HUES48 (cell line): Measurements from ENCODE around the gene PGK2.

Experiments used
- H3K27ac ChIP-seq: one replicate; pipeline ENCODE4 v1.7.0; 2013; ENCODE audit warnings: low read depth, low read length, inconsistent platforms
- H3K27me3 ChIP-seq: 2 replicates; pipeline ENCODE4 v1.6.1; 2013; ENCODE audit warnings: mild to moderate bottlenecking, low read length; ENCODE audit not compliant: control insufficient read depth, insufficient read depth
- H3K36me3 ChIP-seq: 2 replicates; pipeline ENCODE4 v1.6.1; 2013; ENCODE audit warnings: low read length; ENCODE audit not compliant: control insufficient read depth, insufficient read depth
- H3K4me1 ChIP-seq: 2 replicates; pipeline ENCODE4 v1.6.1; 2013; ENCODE audit warnings: mild to moderate bottlenecking, low read length; ENCODE audit not compliant: control insufficient read depth, insufficient read depth
- H3K4me3 ChIP-seq: 2 replicates; pipeline ENCODE4 v1.5.1; 2013; ENCODE audit warnings: mild to moderate bottlenecking, low read depth, low read length
- H3K9ac ChIP-seq: 2 replicates; pipeline ENCODE4 v1.6.1; 2013; ENCODE audit warnings: mild to moderate bottlenecking, low read depth, low read length, moderate library complexity
- H3K9me3 ChIP-seq: 2 replicates; pipeline ENCODE4 v1.6.1; 2013; ENCODE audit warnings: low read length; ENCODE audit not compliant: control insufficient read depth, insufficient read depth

Gene PGK2

DNA sequence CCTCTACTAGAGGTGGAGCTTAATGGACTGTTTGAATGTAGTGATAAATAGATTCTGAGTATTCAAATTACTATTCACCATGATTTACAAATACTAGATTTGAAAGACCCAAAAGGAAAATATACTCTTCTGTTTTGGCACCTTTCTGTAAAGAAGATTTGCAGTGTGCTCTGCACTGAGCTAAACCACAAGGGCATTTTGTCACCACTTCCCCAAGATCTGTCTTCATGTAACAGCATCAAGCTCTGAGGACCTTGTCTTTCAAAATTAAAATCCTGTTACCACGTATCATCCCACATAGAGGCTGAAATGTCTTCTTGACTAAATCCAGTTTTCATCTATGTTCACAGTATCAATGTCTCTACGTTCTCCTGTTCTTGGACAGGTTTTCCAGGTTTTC is 3.3 kb upstream of the PGK2 start:
- Histone ChIP-seq H3K36me3 (no peaks in the 10 kb centered on the region), H3K27me3 (no peaks in the 10 kb centered on the region), H3K4me1 (peaks cover 7% of the 10 kb centered on the region; the same call in 1 of the 2 replicates), H3K9me3 (no peaks in the 10 kb centered on the region), H3K27ac (no peak overlapping the region), H3K9ac (no peak overlapping the region), H3K4me3 (no peak overlapping the region)

DNA sequence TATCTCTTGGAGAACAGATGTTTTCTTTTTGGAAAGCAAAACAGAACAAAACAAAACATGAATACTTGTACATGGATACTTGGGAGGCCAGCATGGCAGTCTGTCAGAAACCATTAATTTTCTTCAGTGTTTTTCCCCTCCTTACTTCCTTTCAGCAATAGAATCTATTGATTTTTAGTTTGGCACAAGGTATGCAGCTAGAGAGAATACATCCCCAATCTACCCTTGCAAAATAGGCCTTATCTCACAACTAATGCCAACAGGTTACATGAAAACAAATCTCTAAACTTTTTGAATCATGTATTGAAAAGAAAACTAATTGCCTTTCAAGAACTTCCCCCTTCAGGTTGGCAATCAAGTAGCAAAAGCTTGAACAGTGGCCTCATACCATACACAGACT is 2.8 kb downstream of the PGK2 start:
- H3K27ac ChIP-seq: no peak overlapping the region
- no peaks in the 10 kb centered on the region for H3K9me3 ChIP-seq
- H3K27me3 ChIP-seq: no peaks in the 10 kb centered on the region
- H3K9ac ChIP-seq: no peak overlapping the region
- H3K4me3 ChIP-seq: no peak overlapping the region
- H3K36me3 ChIP-seq: no peaks in the 10 kb centered on the region
- peaks cover 7% of the 10 kb centered on the region; the same call in 1 of the 2 replicates for H3K4me1 ChIP-seq

- no peak overlapping the region for H3K9ac ChIP-seq
- H3K4me1 ChIP-seq: peaks cover 5% of the 10 kb centered on the region; the same call in 1 of the 2 replicates
- no peak overlapping the region for H3K27ac ChIP-seq
- H3K4me3 ChIP-seq: no peak overlapping the region
- H3K27me3 ChIP-seq: no peaks in the 10 kb centered on the region
- no peaks in the 10 kb centered on the region for H3K9me3 ChIP-seq
- H3K36me3 ChIP-seq: no peaks in the 10 kb centered on the region
Observed at GRCh38 chr6:49782725-49783124, 4.4 kb downstream of the PGK2 start.

- Histone ChIP-seq H3K9me3 (no peaks in the 10 kb centered on the region), H3K4me1 (0 out of 2 replicates have a peak, but pooled peaks cover under 1% of the 10 kb centered on the region), H3K9ac (no peak overlapping the region), H3K36me3 (no peaks in the 10 kb centered on the region), H3K4me3 (no peak overlapping the region), H3K27me3 (no peaks in the 10 kb centered on the region), H3K27ac (no peak overlapping the region)
Observed at GRCh38 chr6:49782293-49782692, 4.8 kb downstream of the PGK2 start.

DNA sequence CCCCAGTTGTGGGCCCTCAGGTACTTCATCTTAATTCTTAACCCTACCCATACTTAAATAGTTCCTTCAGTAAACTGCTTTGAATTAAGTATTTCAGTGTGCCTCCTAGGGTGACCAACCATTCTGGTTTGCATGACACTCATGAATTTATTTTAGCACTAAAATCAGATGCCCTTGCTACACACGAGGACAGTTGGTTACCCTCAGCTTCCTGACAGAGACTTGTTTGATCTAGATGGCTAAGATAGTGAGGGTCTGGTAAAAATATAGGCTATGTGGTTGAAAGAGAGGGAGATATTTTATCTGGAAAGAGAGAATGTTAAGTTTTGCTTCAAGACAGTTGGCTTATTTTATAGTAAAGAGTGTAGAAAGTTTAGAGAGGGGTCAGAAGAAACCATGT is 10.6 kb downstream of the PGK2 start:
- Histone ChIP-seq H3K9me3 (peaks cover 9% of the 10 kb centered on the region), H3K4me3 (no peak overlapping the region), H3K27me3 (no peaks in the 10 kb centered on the region), H3K36me3 (no peaks in the 10 kb centered on the region), H3K4me1 (no peaks in the 10 kb centered on the region), H3K9ac (no peak overlapping the region), H3K27ac (no peak overlapping the region)

DNA sequence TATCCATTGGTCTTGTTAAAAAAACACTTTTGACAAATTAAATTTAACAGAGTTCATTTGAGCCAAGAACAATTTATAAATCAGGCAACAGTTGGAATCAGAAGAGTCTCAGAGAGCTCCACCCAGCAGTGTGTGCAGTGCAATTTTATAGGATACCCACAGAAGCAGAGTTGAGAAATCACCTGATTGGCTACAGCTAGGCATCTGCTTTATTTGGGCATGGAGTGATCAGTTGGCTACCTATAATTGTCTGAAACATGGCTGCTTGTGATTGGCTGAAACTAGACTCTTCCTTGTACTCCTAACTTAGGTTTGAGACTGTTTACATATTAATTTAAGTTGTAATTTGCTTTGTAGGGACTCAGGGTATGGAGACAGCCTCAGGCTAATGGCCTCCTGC is 12.0 kb downstream of the PGK2 start:
- Histone ChIP-seq H3K4me1 (no peaks in the 10 kb centered on the region), H3K36me3 (no peaks in the 10 kb centered on the region)

DNA sequence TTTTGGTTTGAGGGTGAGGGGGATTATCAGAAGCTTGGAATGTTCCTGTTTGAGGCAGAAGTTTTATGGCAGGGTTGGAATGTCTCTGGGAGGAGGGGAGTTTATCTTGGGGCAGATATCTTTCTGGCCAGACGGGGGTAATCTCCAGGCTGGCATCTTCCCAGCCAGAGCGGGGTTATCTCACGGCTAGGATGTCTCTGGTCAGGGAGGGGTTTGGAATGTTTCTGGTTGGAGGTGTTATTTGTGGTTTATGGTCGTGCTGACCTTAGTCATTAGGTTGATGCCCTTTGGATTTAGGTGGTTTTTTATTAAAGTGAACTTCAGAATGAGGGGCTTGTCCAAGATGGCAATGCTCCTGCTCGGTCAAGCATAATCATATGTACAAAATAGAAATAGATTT is 14.8 kb downstream of the PGK2 start:
- Histone ChIP-seq H3K4me3 (no peak overlapping the region), H3K4me1 (no peaks in the 10 kb centered on the region), H3K36me3 (no peaks in the 10 kb centered on the region), H3K9me3 (peaks cover 9% of the 10 kb centered on the region), H3K27me3 (no peaks in the 10 kb centered on the region), H3K9ac (no peak overlapping the region), H3K27ac (no peak overlapping the region)

More for the DNA sequence above, 12.0 kb downstream of the PGK2 start:
- peaks cover 9% of the 10 kb centered on the region for H3K9me3 ChIP-seq
- no peak overlapping the region for H3K27ac ChIP-seq
- H3K9ac ChIP-seq: no peak overlapping the region
- no peaks in the 10 kb centered on the region for H3K27me3 ChIP-seq
- no peak overlapping the region for H3K4me3 ChIP-seq

GRCh38 chr6:49766762-49767161 is 20.3 kb downstream of the PGK2 start:
- Histone ChIP-seq H3K9ac (no peak overlapping the region), H3K27ac (no peak overlapping the region), H3K4me1 (no peaks in the 10 kb centered on the region), H3K4me3 (no peak overlapping the region), H3K27me3 (no peaks in the 10 kb centered on the region), H3K9me3 (peaks cover 3% of the 10 kb centered on the region), H3K36me3 (no peaks in the 10 kb centered on the region)

DNA sequence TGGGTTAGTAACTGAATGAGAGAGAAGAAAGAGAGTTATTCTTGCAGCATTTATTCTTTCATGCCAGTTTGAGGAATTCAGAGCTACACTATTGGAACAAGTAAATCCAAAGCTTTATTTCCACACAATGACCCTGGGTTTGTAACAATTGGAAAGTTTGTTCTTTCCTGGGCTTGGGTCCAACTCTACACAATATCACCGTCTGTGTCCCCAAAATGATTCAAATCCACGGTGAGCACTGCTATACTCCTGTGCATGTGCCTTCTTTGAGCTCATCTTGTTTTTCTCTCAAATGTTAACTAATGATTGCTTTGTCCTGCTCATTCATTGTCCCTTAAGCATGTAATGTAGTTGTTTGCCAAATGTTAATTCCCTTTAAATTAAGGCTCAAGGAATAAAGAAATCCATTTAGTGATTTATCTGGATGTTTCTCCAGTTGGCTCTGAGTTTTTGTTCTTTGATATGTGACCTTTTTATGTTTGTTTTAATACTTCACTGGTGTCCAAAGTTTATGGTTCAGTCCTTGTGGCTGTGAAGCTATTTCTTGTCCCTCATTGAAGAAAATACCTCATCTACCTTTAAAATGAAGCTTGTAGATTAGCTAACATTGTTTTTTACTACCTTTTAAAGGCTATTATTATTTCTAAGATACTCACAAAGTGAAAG is 22.4 kb downstream of the PGK2 start:
- Histone ChIP-seq H3K9ac (no peak overlapping the region), H3K9me3 (no peaks in the 10 kb centered on the region), H3K4me3 (no peak overlapping the region), H3K4me1 (no peaks in the 10 kb centered on the region), H3K27ac (no peak overlapping the region), H3K27me3 (no peaks in the 10 kb centered on the region), H3K36me3 (no peaks in the 10 kb centered on the region)

GRCh38 chr6:49744259-49744658 is 42.8 kb downstream of the PGK2 start, which contains the start of gene CRISP3:
TSS of gene CRISP3 (minus strand) at chr6:49744388. CDS start at chr6:49744367, 21 bp downstream.
- H3K4me1 ChIP-seq: no peaks in the 10 kb centered on the region
- no peak within 1 kb of the TSS for H3K9ac ChIP-seq
- H3K27me3 ChIP-seq: no peaks in the 10 kb centered on the region
- no peak within 1 kb of the TSS for H3K4me3 ChIP-seq
- no peaks in the 10 kb centered on the region for H3K36me3 ChIP-seq
- no peaks in the 10 kb centered on the region for H3K9me3 ChIP-seq
- H3K27ac ChIP-seq: no peak within 1 kb of the TSS

- Histone ChIP-seq H3K27me3 (no peaks in the 10 kb centered on the region), H3K36me3 (no peaks in the 10 kb centered on the region), H3K9me3 (no peaks in the 10 kb centered on the region), H3K4me3 (no peak overlapping the region), H3K9ac (no peak overlapping the region), H3K4me1 (no peaks in the 10 kb centered on the region), H3K27ac (no peak overlapping the region)
Observed at GRCh38 chr6:49743429-49743828, 43.7 kb downstream of the PGK2 start.
